K562 (cell line): ENCODE measurements around the gene AGPAT4. TPM values are rescaled to one million over a fixed set of nuclear protein-coding genes. Genes with fewer than 3 reads are reported as not detected.

Experiments used
- ATAC-seq: fragments of 200-7000 bp; cut with Tn5 transposase; 3 replicates; pipeline ENCODE4 v1.9.1; 2020; ENCODE audit warnings: moderate library complexity
- BruUV-seq: library from RNA; stranded (reverse); fragments of 400-500 nt; replicated peaks from 2 replicates; lab custom pipeline; 2021; lab: Mats Ljungman, UMichigan
- CTCF ChIA-PET: fragments of 300-600 bp; formaldehyde crosslinking; extraction: SDS; loops from one replicate; lab custom pipeline; 2021; ENCODE audit warnings: low intra/inter-chr PET ratio; lab: Yijun Ruan, JAX
- POLR2A ChIA-PET: fragments of 300-600, 350-650 bp; sonication (Branson Sonifier 250); formaldehyde crosslinking; extraction: SDS; loops from one replicate; lab custom pipeline; 2021; ENCODE audit warnings: antibody characterized with exemption, inconsistent platforms; lab: Yijun Ruan, JAX
- DNase-seq, 4 experiments: peaks; one replicate each; pipeline versions ENCODE4 v3.0.0 to v3.0.0-alpha.2; 2011 to 2018; ENCODE audit warnings: low spot score in 3 of 4, mixed read lengths in 3 of 4; ENCODE audit errors: extremely low read depth in 1 of 4
- FAIRE-seq: peaks from 2 replicates; lab custom pipeline; 2011; peaks lifted over from hg19 to GRCh38; lab: Jason Lieb, UNC
- H2AFZ ChIP-seq: 2 replicates; pipeline ENCODE4 v1.6.0; 2011; ENCODE audit warnings: low read depth, low read length, control low read depth, inconsistent platforms
- H3K27ac ChIP-seq: fragments of 200-600 bp; 3 replicates; pipeline ENCODE4 v1.8.0; 2011; ENCODE audit warnings: low read depth, mild to moderate bottlenecking, control low read depth, inconsistent platforms, low read length, moderate library complexity, mixed read lengths; ENCODE audit errors: extremely low read depth
- H3K27me3 ChIP-seq, 2 experiments: fragments of 300-600 bp in 1 of 2; 2 replicates in 1 of 2; 3 replicates in 1 of 2; pipeline versions ENCODE4 v1.6.0 to v1.8.0; 2011; ENCODE audit warnings: inconsistent platforms in 2 of 2, low read length in 2 of 2, mild to moderate bottlenecking in 1 of 2, mixed read lengths in 1 of 2, moderate library complexity in 1 of 2; ENCODE audit not compliant: control insufficient read depth in 2 of 2, insufficient read depth in 2 of 2
- H3K36me3 ChIP-seq: fragments of 300-600 bp; 3 replicates; pipeline ENCODE4 v1.8.0; 2011; ENCODE audit warnings: mild to moderate bottlenecking, low read length, inconsistent platforms; ENCODE audit not compliant: control insufficient read depth, insufficient read depth
- H3K4me1 ChIP-seq, 2 experiments: fragments of 200-600 bp in 1 of 2; replicated peaks in 1 of 2; 2 replicates in 1 of 2; 3 replicates in 1 of 2; pipeline versions ENCODE4 v1.5.1 to v1.8.0; 2011; ENCODE audit warnings: inconsistent platforms in 2 of 2, low read length in 2 of 2, mild to moderate bottlenecking in 1 of 2, mixed read lengths in 1 of 2, moderate library complexity in 1 of 2; ENCODE audit not compliant: control insufficient read depth in 2 of 2, insufficient read depth in 2 of 2
- H3K4me2 ChIP-seq: 2 replicates; pipeline ENCODE4 v1.6.1; 2011; ENCODE audit warnings: low read length, control low read depth, inconsistent platforms, mixed read lengths; ENCODE audit not compliant: insufficient read depth
- H3K4me3 ChIP-seq: fragments of 200-600 bp; sonication (generic), shearing (Covaris generic); 2 replicates; pipeline ENCODE4 v1.5.1; 2016; ENCODE audit warnings: control low read depth, inconsistent platforms
- H3K79me2 ChIP-seq: fragments of 200-600 bp; 3 replicates; pipeline ENCODE4 v1.8.0; 2011; ENCODE audit warnings: low read length, inconsistent platforms; ENCODE audit not compliant: control insufficient read depth, insufficient read depth
- H3K9ac ChIP-seq, 2 experiments: 2 replicates each; pipeline versions ENCODE4 v1.6.0 to v1.6.1; 2011; ENCODE audit warnings: low read depth in 2 of 2, low read length in 2 of 2, control low read depth in 1 of 2, inconsistent platforms in 1 of 2, mild to moderate bottlenecking in 1 of 2, mixed read lengths in 1 of 2; ENCODE audit not compliant: insufficient read depth in 1 of 2
- H3K9me1 ChIP-seq: one replicate; pipeline ENCODE4 v1.6.0; 2011; ENCODE audit warnings: inconsistent platforms, mild to moderate bottlenecking, low read length, moderate library complexity; ENCODE audit not compliant: control insufficient read depth, insufficient read depth
- H3K9me3 ChIP-seq: replicated peaks from 2 replicates; pipeline ENCODE4 v1.5.1; 2011; ENCODE audit warnings: low read depth, low read length, inconsistent platforms; ENCODE audit not compliant: control insufficient read depth, insufficient read depth
- H4K20me1 ChIP-seq: replicated peaks from 2 replicates; pipeline ENCODE4 v1.6.1; 2011; ENCODE audit warnings: low read length, inconsistent platforms, mixed read lengths; ENCODE audit not compliant: control insufficient read depth, insufficient read depth
- ARHGAP35 ChIP-seq: fragments of 450-650 bp; IDR thresholded peaks from 2 replicates; pipeline ENCODE4 v1.6.1; 2018; ENCODE audit not compliant: partially characterized antibody
- ASH1L ChIP-seq: fragments of 450-650 bp; IDR thresholded peaks from 2 replicates; pipeline ENCODE4 v1.6.1; 2018; ENCODE audit warnings: borderline replicate concordance, mild to moderate bottlenecking, low read depth; ENCODE audit not compliant: partially characterized antibody
- JUN ChIP-seq, 2 experiments: sonication (generic) in 1 of 2; formaldehyde crosslinking in 1 of 2; IDR thresholded peaks; 2 replicates each; pipeline versions ENCODE4 v1.6.1 to v1.8.0; 2012 to 2022; ENCODE audit warnings: borderline replicate concordance in 2 of 2, mild to moderate bottlenecking in 2 of 2, improper control_type of control experiment in 1 of 2, low read depth in 1 of 2, low read length in 1 of 2, missing genetic modification reagents in 1 of 2
- KLF1 ChIP-seq: fragments of 450-650 bp; IDR thresholded peaks from 2 replicates; pipeline ENCODE4 v1.6.1; 2016; ENCODE audit warnings: missing genetic modification characterization, missing compliant biosample characterization
- MECOM ChIP-seq: fragments of 250-450 bp; sonication (Bioruptor Pico); IDR thresholded peaks from 2 replicates; pipeline ENCODE4 v1.8.0; 2022; ENCODE audit warnings: inconsistent platforms
- NCOR1 ChIP-seq: fragments of 450-650 bp; IDR thresholded peaks from 2 replicates; pipeline ENCODE4 v1.6.1; 2016; ENCODE audit warnings: mild to moderate bottlenecking, moderate library complexity
- ZC3H8 ChIP-seq: fragments of 450-650 bp; IDR thresholded peaks from 2 replicates; pipeline ENCODE4 v1.6.1; 2017
- ZNF146 ChIP-seq: IDR thresholded peaks from one replicate; pipeline ENCODE4 v1.6.1; 2018; ENCODE audit warnings: missing compliant biosample characterization; ENCODE audit not compliant: unreplicated experiment
- ZNF280B ChIP-seq: fragments of 250-450 bp; sonication (Bioruptor Pico); IDR thresholded peaks from 2 replicates; pipeline ENCODE4 v1.5.1; 2021; ENCODE audit warnings: mild to moderate bottlenecking
- ZNF696 ChIP-seq: fragments of 250-450 bp; sonication (Bioruptor Pico); conservative IDR thresholded peaks from 2 replicates; pipeline ENCODE4 v1.4.0; 2020; ENCODE audit warnings: mild to moderate bottlenecking, moderate library complexity
- WGBS: fragments of 100-300 bp; shearing (Covaris generic); methylation state at CpG from one replicate; pipeline ENCODE4 v1.1.6; 2016; ENCODE audit warnings: low coverage, mixed read lengths; ENCODE audit not compliant: insufficient coverage; ENCODE audit errors: missing lambda C conversion rate; 5-methylcytosine and 5-hydroxymethylcytosine counted together
- in situ Hi-C: fragments of 300-500 bp; cut with MboI; formaldehyde crosslinking; loops from 4 replicates; pipeline ENCODE4 v1.15.0; 2018; ENCODE audit warnings: inconsistent platforms, mixed read lengths
- intact Hi-C: fragments of 100-400 bp; cut with micrococcal nuclease; formaldehyde crosslinking; loops from 2 replicates; pipeline ENCODE4 v1.14.2; 2022
- polyA plus RNA-seq, 8 experiments: library from polyadenylated mRNA; depleted of rRNA in 4 of 8; stranded (reverse) in 5 of 8; unstranded in 3 of 8; fragments of >200 nt; fragmentation: Nextera tagmentation in 2 of 8; fragmentation: Illumina TruSeq in 1 of 8; extraction: Ambion mirVana in 2 of 8; extraction: Trizol in 1 of 8; gene quantifications; 2 replicates each; pipeline versions ENCODE4 v1.2.1 to v1.2.3, GENCODE V29; 2011 to 2014; ENCODE audit warnings: inconsistent platforms in 1 of 8, missing spikeins in 1 of 8
- total RNA-seq, 7 experiments: library from RNA; depleted of rRNA in 6 of 7; stranded (reverse); fragments of >200 nt in 6 of 7; fragmentation: Illumina TruSeq in 2 of 7; extraction: Trizol in 2 of 7; gene quantifications; 2 replicates each; pipeline versions ENCODE4 v1.2.1 to v1.2.3, GENCODE V29; 2011 to 2021; ENCODE audit warnings: low replicate concordance in 1 of 7
- TF ChIP-seq, protein P1 (sequence below): sonication (generic); formaldehyde crosslinking; IDR thresholded peaks from 2 replicates; pipeline ENCODE4 v1.8.0; 2023; ENCODE audit warnings: mild to moderate bottlenecking, missing genetic modification reagents
- TF ChIP-seq, protein P2 (sequence below), 2 experiments: fragments of 450-650 bp; formaldehyde crosslinking in 1 of 2; IDR thresholded peaks; 2 replicates each; pipeline versions ENCODE4 v1.4.0 to v1.6.1; 2014 to 2020; ENCODE audit warnings: mild to moderate bottlenecking in 2 of 2, borderline replicate concordance in 1 of 2, low read depth in 1 of 2

The AGPAT4 gene
- total and polyA plus RNA-seq, 9 of the 15 experiments (the other 6 are each of a cell fraction or from before 2014, with no cell fraction given): 2.2 to 15.0 (median 5.7) TPM

DNA sequence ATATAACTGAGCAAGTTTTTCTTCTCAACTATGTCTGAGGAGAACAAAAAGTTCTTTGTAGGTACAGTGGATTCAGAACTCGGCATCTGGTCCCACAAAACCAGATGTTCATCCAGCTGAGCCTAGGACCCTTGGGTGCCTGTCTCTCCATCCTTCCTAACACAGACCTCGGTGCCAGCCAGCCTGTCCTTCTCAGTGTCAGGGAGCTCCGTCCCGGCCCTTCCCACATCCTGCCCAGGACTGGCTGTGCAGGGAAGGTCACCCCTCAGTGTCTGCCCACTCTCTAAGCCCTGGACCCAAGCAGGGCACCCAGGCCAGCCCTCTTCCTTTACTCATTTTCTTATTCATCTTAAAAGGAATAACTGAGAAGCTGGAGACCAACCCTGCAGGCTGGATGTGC lies 32.0 kb upstream of the AGPAT4 start:
- Histone ChIP-seq H3K9ac (no peak overlapping the region; a peak in 1 of 4 replicates), H3K27me3 (no peaks in the 10 kb centered on the region), H2AFZ (no peak overlapping the region), H3K4me2 (no peak overlapping the region), H3K4me1 (peaks cover 2 to 10% of the 10 kb centered on the region in 2 experiments; a peak in 3 of 5 replicates), H3K9me1 (no peaks in the 10 kb centered on the region), H3K36me3 (peaks cover 9% of the 10 kb centered on the region; the same call in 2 of the 3 replicates), H3K79me2 (no peaks in the 10 kb centered on the region; the same call in 2 of the 3 replicates), H4K20me1 (no peaks in the 10 kb centered on the region), H3K27ac (no peak overlapping the region), H3K4me3 (no peak overlapping the region), H3K9me3 (no peaks in the 10 kb centered on the region)
- WGBS: 49% methylated on average over 4 of the region's 4 CpGs
- POLR2A ChIA-PET: interaction anchor here (1.5 kb wide), 2 partner anchors 9 to 32 kb away, joined by 3 to 7 read pairs; partner anchors contain the start of gene AGPAT4
- in situ Hi-C loops (no loop called here), intact Hi-C loops (no loop called here)
- DNase-seq (no peak), FAIRE-seq (no peak), ATAC-seq (no peak)
- CTCF ChIA-PET: no interaction called here
- BruUV-seq: no TSS peak
- TF ChIP-seq, protein P1, sequence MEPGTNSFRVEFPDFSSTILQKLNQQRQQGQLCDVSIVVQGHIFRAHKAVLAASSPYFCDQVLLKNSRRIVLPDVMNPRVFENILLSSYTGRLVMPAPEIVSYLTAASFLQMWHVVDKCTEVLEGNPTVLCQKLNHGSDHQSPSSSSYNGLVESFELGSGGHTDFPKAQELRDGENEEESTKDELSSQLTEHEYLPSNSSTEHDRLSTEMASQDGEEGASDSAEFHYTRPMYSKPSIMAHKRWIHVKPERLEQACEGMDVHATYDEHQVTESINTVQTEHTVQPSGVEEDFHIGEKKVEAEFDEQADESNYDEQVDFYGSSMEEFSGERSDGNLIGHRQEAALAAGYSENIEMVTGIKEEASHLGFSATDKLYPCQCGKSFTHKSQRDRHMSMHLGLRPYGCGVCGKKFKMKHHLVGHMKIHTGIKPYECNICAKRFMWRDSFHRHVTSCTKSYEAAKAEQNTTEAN (CRISPR knock-in tag): no peak
- TF ChIP-seq ZNF280B (CRISPR knock-in tag): no peak
- no peak for TF ChIP-seq NCOR1
- no peak for TF ChIP-seq ASH1L
- TF ChIP-seq ZNF146 (CRISPR knock-in tag): no peak
- TF ChIP-seq ZC3H8: no peak
- TF ChIP-seq, protein P2, sequence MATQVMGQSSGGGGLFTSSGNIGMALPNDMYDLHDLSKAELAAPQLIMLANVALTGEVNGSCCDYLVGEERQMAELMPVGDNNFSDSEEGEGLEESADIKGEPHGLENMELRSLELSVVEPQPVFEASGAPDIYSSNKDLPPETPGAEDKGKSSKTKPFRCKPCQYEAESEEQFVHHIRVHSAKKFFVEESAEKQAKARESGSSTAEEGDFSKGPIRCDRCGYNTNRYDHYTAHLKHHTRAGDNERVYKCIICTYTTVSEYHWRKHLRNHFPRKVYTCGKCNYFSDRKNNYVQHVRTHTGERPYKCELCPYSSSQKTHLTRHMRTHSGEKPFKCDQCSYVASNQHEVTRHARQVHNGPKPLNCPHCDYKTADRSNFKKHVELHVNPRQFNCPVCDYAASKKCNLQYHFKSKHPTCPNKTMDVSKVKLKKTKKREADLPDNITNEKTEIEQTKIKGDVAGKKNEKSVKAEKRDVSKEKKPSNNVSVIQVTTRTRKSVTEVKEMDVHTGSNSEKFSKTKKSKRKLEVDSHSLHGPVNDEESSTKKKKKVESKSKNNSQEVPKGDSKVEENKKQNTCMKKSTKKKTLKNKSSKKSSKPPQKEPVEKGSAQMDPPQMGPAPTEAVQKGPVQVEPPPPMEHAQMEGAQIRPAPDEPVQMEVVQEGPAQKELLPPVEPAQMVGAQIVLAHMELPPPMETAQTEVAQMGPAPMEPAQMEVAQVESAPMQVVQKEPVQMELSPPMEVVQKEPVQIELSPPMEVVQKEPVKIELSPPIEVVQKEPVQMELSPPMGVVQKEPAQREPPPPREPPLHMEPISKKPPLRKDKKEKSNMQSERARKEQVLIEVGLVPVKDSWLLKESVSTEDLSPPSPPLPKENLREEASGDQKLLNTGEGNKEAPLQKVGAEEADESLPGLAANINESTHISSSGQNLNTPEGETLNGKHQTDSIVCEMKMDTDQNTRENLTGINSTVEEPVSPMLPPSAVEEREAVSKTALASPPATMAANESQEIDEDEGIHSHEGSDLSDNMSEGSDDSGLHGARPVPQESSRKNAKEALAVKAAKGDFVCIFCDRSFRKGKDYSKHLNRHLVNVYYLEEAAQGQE (IDR thresholded peaks at IDR 0.05; ENCODE audit: borderline replicate concordance): no peak
- TF ChIP-seq, protein P2 (CRISPR knock-in tag; IDR thresholded peaks at IDR 0.05; ENCODE audit: low read depth): no peak
- TF ChIP-seq ZNF696 (CRISPR knock-in tag): no peak
- TF ChIP-seq JUN (IDR thresholded peaks at IDR 0.05; ENCODE audit: borderline replicate concordance, low read depth, low read length): no peak
- no peak for TF ChIP-seq JUN (CRISPR knock-in tag; IDR thresholded peaks at IDR 0.05; ENCODE audit: borderline replicate concordance)
- TF ChIP-seq ARHGAP35: no peak
- TF ChIP-seq KLF1: no peak
- no peak for TF ChIP-seq MECOM (CRISPR knock-in tag)
